Measurements from ENCODE around the gene COBL. TPM values are rescaled to one million over a fixed set of nuclear protein-coding genes. Genes with fewer than 3 reads are reported as not detected.

COBL gene
- total RNA-seq, 6 experiments from 2014 or later, result 21.5 to 35.9 (median 24.6) TPM

DNA sequence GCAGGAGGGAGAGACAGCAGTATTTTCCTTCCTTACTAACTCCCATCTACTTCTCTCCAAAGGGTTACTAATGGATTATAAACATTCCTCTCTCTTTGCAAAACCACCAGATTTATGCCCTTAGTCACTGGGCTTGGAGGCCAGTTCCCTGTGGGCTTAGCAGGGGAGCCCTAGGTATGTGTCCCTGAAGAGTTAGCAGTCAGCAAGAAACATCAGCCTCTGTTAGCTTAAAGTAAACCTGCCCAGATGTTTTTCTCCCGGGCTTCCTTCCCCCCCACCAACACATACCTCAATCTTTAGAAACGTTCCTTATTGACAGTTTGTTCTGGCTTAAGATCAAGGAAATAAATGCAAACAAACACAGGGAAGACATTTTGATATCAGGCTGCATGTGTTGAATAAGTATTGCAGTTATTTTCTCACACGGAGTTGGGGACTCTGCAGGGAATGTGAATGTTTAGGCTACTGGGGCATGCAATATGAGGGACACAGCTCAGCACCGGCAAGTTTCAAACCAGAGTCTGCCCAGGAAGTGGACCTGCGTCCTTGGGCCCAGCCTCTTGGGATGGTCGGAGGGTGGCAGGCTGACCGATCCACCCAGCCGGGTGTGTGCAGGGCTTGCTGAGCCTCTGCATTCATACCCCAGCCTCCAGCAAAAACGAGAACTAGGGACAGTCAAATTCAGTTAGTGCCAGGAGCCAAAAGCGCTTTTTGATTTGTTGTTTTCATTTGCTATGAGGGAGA, 281.9 kb downstream of the COBL start:
- intact Hi-C loops (cut with DNase I), result no loop called here
- no peak overlapping the region for H3K4me3 ChIP-seq
- WGBS (ENCODE audit: insufficient coverage, low coverage, low lambda C conversion rate, missing lambda C conversion rate), result 58% methylated on average over 5 of the region's 10 CpGs
- no peak overlapping the region for H3K27ac ChIP-seq
- no peak for ATAC-seq
- H3K27me3 ChIP-seq, result no peaks in the 10 kb centered on the region
- no peak for TF ChIP-seq POLR2A (IDR thresholded peaks at IDR 0.05)
- no peak for TF ChIP-seq CTCF (IDR thresholded peaks at IDR 0.05)
- peaks cover 0 to 11% (median 0%) of the 10 kb centered on the region in 4 donors for H3K36me3 ChIP-seq
- no peak for DNase-seq
- H3K9me3 ChIP-seq, result no peaks in the 10 kb centered on the region
- H3K4me1 ChIP-seq, result no peaks in the 10 kb centered on the region

GRCh38 chr7:51033727-51034520, 282.7 kb downstream of the COBL start:
- H3K4me1 ChIP-seq, result no peaks in the 10 kb centered on the region
- intact Hi-C loops (cut with DNase I), result no loop called here
- peaks cover 0 to 19% (median 2%) of the 10 kb centered on the region in 4 donors for H3K36me3 ChIP-seq
- no peaks in the 10 kb centered on the region for H3K27me3 ChIP-seq
- TF ChIP-seq CTCF (IDR thresholded peaks at IDR 0.05), result no peak
- TF ChIP-seq POLR2A (IDR thresholded peaks at IDR 0.05), result no peak
- DNase-seq (peak in 1 of 3 donors; percentile 19), ATAC-seq (peak in 1 of 4 donors; percentile 10)
- H3K27ac ChIP-seq, result no peak overlapping the region
- H3K4me3 ChIP-seq, result no peak overlapping the region
- WGBS (ENCODE audit: insufficient coverage, low coverage, low lambda C conversion rate, missing lambda C conversion rate), result 87% methylated on average over 4 of the region's 8 CpGs
- no peaks in the 10 kb centered on the region for H3K9me3 ChIP-seq

DNA sequence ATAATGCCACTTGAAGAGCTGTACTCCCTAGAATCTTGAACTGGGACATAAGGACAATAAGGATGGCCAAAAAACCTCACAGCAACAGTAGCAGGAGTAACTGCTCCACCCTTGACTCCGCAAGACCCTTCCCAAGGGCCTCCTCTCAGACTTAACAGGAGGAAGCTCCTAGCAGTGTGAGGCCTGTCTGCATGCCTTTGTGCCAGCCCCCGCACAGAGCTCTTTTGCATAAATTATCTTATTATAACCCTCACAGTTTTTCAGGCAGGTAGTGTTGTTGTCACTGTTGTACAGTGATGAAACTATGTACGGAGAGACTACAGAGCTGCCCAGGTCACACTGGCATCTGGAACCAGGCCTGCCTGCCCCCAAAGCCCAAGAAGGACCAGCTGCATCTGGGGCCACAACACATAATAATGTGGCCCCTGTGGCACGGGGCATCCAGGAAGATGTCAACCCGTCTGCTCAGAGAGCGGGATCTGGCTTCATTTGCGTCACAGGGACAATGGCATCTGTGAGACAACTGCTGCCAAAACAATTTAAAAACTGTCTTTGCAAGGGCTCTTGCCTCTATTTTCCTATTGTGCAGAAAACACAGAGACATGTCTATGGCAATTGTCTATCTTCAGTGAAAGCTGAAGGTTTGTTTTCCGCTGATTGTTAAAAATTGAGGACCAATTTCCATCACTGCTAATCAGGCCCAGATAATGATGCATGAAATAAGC, 284.7 kb downstream of the COBL start:
- intact Hi-C loops (cut with DNase I), result no loop called here
- Histone ChIP-seq H3K27ac (no peak overlapping the region), H3K9me3 (no peaks in the 10 kb centered on the region), H3K36me3 (peaks cover 0 to 30% (median 4%) of the 10 kb centered on the region in 4 donors), H3K4me1 (no peaks in the 10 kb centered on the region), H3K27me3 (no peaks in the 10 kb centered on the region), H3K4me3 (no peak overlapping the region)
- no peak for ATAC-seq
- DNase-seq, result peak in 1 of 3 donors; percentile 26
- TF ChIP-seq POLR2A (IDR thresholded peaks at IDR 0.05) (no peak), CTCF (IDR thresholded peaks at IDR 0.05) (no peak)
- 100% methylated on average over 3 of the region's 8 CpGs for WGBS (ENCODE audit: insufficient coverage, low coverage, low lambda C conversion rate, missing lambda C conversion rate)

GRCh38 chr7:51031216-51031615, 285.4 kb downstream of the COBL start:
- peak in 1 of 3 donors; percentile 24 for DNase-seq

More at GRCh38 chr7:51031216-51031615, 285.4 kb downstream of the COBL start:
- WGBS (ENCODE audit: insufficient coverage, low coverage, low lambda C conversion rate, missing lambda C conversion rate), result 91% methylated on average over 5 of the region's 10 CpGs
- intact Hi-C loops (cut with DNase I), result no loop called here
- TF ChIP-seq POLR2A (IDR thresholded peaks at IDR 0.05), result no peak
- TF ChIP-seq CTCF (IDR thresholded peaks at IDR 0.05), result no peak
- ATAC-seq, result no peak
- Histone ChIP-seq H3K4me3 (no peak overlapping the region), H3K9me3 (no peaks in the 10 kb centered on the region), H3K36me3 (peaks cover 0 to 32% (median 4%) of the 10 kb centered on the region in 4 donors), H3K27ac (no peak overlapping the region), H3K4me1 (no peaks in the 10 kb centered on the region), H3K27me3 (no peaks in the 10 kb centered on the region)

Data from right lobe of liver (tissue), 6 donors.